ENCODE results near the gene AP3B1.

GRCh38 chr5:77987331-77987730 lies 307.2 kb downstream of the AP3B1 start:
- TF ChIP-seq CTCF (conservative IDR thresholded peaks at IDR 0.05 in 1 of 2, IDR thresholded peaks at IDR 0.05 in 1 of 2; ENCODE audit: extremely low read depth in 1 of 2, insufficient read depth in 1 of 2, low read depth in 1 of 2, low read length in 2 of 2) = no peak
- TF ChIP-seq EZH2 (IDR thresholded peaks at IDR 0.05; ENCODE audit: borderline replicate concordance, low read length) = no peak
